ENCODE results near the gene ZBTB47.

ZBTB47 gene

GRCh38 chr3:42675909-42676308 lies 22.4 kb downstream of the ZBTB47 start:
- no peak overlapping the region for H3K4me3 ChIP-seq (ENCODE audit: extremely low read depth, insufficient read depth, low read length, poor library complexity, severe bottlenecking)
- 90 to 100% methylated on average over 1 to 2 of the region's 2 CpGs for WGBS, 2 experiments (ENCODE audit: insufficient coverage in 2 of 2)
- H3K9me3 ChIP-seq (ENCODE audit: control insufficient read depth, low read length) = peaks cover 8% of the 10 kb centered on the region
- H3K36me3 ChIP-seq (ENCODE audit: control insufficient read depth, insufficient read depth, low read length) = no peaks in the 10 kb centered on the region
- H3K27ac ChIP-seq (ENCODE audit: low read depth, low read length, severe bottlenecking) = no peak overlapping the region
- H3K4me1 ChIP-seq (ENCODE audit: control insufficient read depth, insufficient read depth, low read length, poor library complexity, severe bottlenecking) = no peaks in the 10 kb centered on the region

DNA sequence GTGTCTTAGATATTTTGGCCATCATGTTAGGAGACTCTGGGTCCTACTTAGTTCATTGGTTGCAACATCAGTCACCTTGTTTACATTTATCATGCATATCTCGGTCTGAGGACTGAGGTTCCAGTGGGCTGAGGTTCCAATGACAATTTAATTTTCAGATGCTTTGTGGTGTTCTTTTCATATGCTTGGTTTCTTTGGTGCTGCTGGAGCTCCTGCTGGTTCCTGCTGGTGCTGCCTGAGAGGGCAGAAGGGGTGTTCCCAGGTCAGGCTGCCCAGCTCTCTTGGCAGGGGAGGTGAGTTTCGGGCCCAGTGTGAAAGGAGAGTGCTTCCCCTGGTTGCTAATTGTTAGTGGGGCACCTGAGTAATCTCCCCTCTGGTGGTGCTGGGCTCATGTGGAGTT lies 24.9 kb downstream of the ZBTB47 start:
- Histone ChIP-seq H3K27ac (ENCODE audit: low read depth, low read length, severe bottlenecking) (no peak overlapping the region), H3K4me3 (ENCODE audit: extremely low read depth, insufficient read depth, low read length, poor library complexity, severe bottlenecking) (no peak overlapping the region), H3K36me3 (ENCODE audit: control insufficient read depth, insufficient read depth, low read length) (no peaks in the 10 kb centered on the region)

GRCh38 chr3:42680271-42680670 lies 26.8 kb downstream of the ZBTB47 start:
- peaks cover 13% of the 10 kb centered on the region for H3K4me1 ChIP-seq (ENCODE audit: control insufficient read depth, insufficient read depth, low read length, poor library complexity, severe bottlenecking)
- WGBS, 2 experiments (ENCODE audit: insufficient coverage in 2 of 2) = no CpG with 5 or more reads among the region's 1 CpG
- H3K4me3 ChIP-seq (ENCODE audit: extremely low read depth, insufficient read depth, low read length, poor library complexity, severe bottlenecking) = no peak overlapping the region
- H3K36me3 ChIP-seq (ENCODE audit: control insufficient read depth, insufficient read depth, low read length) = no peaks in the 10 kb centered on the region
- H3K27ac ChIP-seq (ENCODE audit: low read depth, low read length, severe bottlenecking) = no peak overlapping the region
- peaks cover 8% of the 10 kb centered on the region for H3K9me3 ChIP-seq (ENCODE audit: control insufficient read depth, low read length)

More for the DNA sequence above, 24.9 kb downstream of the ZBTB47 start:
- H3K4me1 ChIP-seq (ENCODE audit: control insufficient read depth, insufficient read depth, low read length, poor library complexity, severe bottlenecking) = peaks cover 3% of the 10 kb centered on the region
- no CpG with 5 or more reads among the region's 2 CpGs for WGBS, 2 experiments (ENCODE audit: insufficient coverage in 2 of 2)
- H3K9me3 ChIP-seq (ENCODE audit: control insufficient read depth, low read length) = peaks cover 8% of the 10 kb centered on the region

GRCh38 chr3:42680806-42681205 lies 27.3 kb downstream of the ZBTB47 start:
- WGBS, 2 experiments (ENCODE audit: insufficient coverage in 2 of 2) = 82 to 94% methylated on average over 3 to 4 of the region's 4 CpGs
- H3K4me1 ChIP-seq (ENCODE audit: control insufficient read depth, insufficient read depth, low read length, poor library complexity, severe bottlenecking) = peaks cover 13% of the 10 kb centered on the region
- H3K9me3 ChIP-seq (ENCODE audit: control insufficient read depth, low read length) = peaks cover 6% of the 10 kb centered on the region
- no peak overlapping the region for H3K4me3 ChIP-seq (ENCODE audit: extremely low read depth, insufficient read depth, low read length, poor library complexity, severe bottlenecking)
- no peak overlapping the region for H3K27ac ChIP-seq (ENCODE audit: low read depth, low read length, severe bottlenecking)
- H3K36me3 ChIP-seq (ENCODE audit: control insufficient read depth, insufficient read depth, low read length) = no peaks in the 10 kb centered on the region

- Histone ChIP-seq H3K9me3 (ENCODE audit: control insufficient read depth, low read length) (no peaks in the 10 kb centered on the region), H3K27ac (ENCODE audit: low read depth, low read length, severe bottlenecking) (no peak overlapping the region), H3K36me3 (ENCODE audit: control insufficient read depth, insufficient read depth, low read length) (no peaks in the 10 kb centered on the region), H3K4me1 (ENCODE audit: control insufficient read depth, insufficient read depth, low read length, poor library complexity, severe bottlenecking) (peaks cover 13% of the 10 kb centered on the region), H3K4me3 (ENCODE audit: extremely low read depth, insufficient read depth, low read length, poor library complexity, severe bottlenecking) (no peak overlapping the region)
- 81 to 89% methylated on average over 4 to 7 of the region's 10 CpGs for WGBS, 2 experiments (ENCODE audit: insufficient coverage in 2 of 2)
Measured at GRCh38 chr3:42681361-42682038, 28.0 kb downstream of the ZBTB47 start.

- Histone ChIP-seq H3K27ac (ENCODE audit: low read depth, low read length, severe bottlenecking) (no peak overlapping the region), H3K4me3 (ENCODE audit: extremely low read depth, insufficient read depth, low read length, poor library complexity, severe bottlenecking) (no peak overlapping the region)
- 80 to 87% methylated on average over 11 to 12 of the region's 12 CpGs for WGBS, 2 experiments (ENCODE audit: insufficient coverage in 2 of 2)
Measured at GRCh38 chr3:42682301-42683070, 29.0 kb downstream of the ZBTB47 start.

GRCh38 chr3:42683875-42684598 lies 30.5 kb downstream of the ZBTB47 start:
- Histone ChIP-seq H3K4me3 (ENCODE audit: extremely low read depth, insufficient read depth, low read length, poor library complexity, severe bottlenecking) (no peak overlapping the region), H3K4me1 (ENCODE audit: control insufficient read depth, insufficient read depth, low read length, poor library complexity, severe bottlenecking) (peaks cover 13% of the 10 kb centered on the region), H3K9me3 (ENCODE audit: control insufficient read depth, low read length) (no peaks in the 10 kb centered on the region), H3K36me3 (ENCODE audit: control insufficient read depth, insufficient read depth, low read length) (no peaks in the 10 kb centered on the region), H3K27ac (ENCODE audit: low read depth, low read length, severe bottlenecking) (peak overlapping the region; percentile 29)
- 95 to 100% methylated on average over 1 to 3 of the region's 10 CpGs for WGBS, 2 experiments (ENCODE audit: insufficient coverage in 2 of 2)

More at GRCh38 chr3:42682301-42683070, 29.0 kb downstream of the ZBTB47 start:
- H3K9me3 ChIP-seq (ENCODE audit: control insufficient read depth, low read length) = no peaks in the 10 kb centered on the region
- peaks cover 13% of the 10 kb centered on the region for H3K4me1 ChIP-seq (ENCODE audit: control insufficient read depth, insufficient read depth, low read length, poor library complexity, severe bottlenecking)
- no peaks in the 10 kb centered on the region for H3K36me3 ChIP-seq (ENCODE audit: control insufficient read depth, insufficient read depth, low read length)

DNA sequence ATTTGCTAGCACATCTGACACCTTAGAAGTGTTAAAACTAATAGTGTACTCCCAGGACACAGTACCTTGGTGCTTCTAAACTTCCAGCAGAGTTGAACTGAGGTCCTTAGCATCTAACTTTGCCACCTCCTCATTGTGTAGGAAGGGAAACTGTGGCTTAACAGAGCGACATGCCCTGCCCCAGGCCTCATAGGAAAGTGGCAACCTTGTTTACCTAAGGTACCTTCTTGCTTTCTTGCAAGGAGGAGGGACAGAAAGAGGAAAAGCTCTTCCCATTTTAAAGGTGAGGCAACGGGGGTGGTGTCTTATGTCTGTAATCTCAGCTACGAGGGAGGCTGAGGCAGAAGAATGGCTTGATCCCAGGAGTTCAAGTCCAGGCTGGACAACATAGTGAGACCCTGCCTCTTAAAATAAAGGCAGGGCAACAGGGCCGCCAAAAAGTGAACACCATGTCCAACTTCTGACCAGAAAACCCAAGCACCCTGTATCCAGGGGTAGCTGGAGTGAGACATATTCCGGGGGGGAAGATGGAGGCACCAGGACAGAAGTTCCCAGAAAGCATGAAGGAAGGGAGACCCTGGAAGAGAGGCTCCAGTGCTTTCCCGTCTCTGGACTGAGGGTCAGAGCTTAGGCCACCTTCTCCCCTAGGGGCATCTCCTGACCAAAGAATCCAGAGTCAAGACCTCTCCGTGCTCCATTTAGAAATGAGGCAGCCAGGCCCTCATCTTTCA lies 31.3 kb downstream of the ZBTB47 start:
- Histone ChIP-seq H3K27ac (ENCODE audit: low read depth, low read length, severe bottlenecking) (peak overlapping the region; percentile 29), H3K4me3 (ENCODE audit: extremely low read depth, insufficient read depth, low read length, poor library complexity, severe bottlenecking) (no peak overlapping the region), H3K36me3 (ENCODE audit: control insufficient read depth, insufficient read depth, low read length) (no peaks in the 10 kb centered on the region), H3K4me1 (ENCODE audit: control insufficient read depth, insufficient read depth, low read length, poor library complexity, severe bottlenecking) (peaks cover 13% of the 10 kb centered on the region), H3K9me3 (ENCODE audit: control insufficient read depth, low read length) (no peaks in the 10 kb centered on the region)
- WGBS, 2 experiments (ENCODE audit: insufficient coverage in 2 of 2) = 89 to 91% methylated on average over 6 of the region's 7 CpGs

- 91 to 92% methylated on average over 30 to 34 of the region's 34 CpGs for WGBS, 2 experiments (ENCODE audit: insufficient coverage in 2 of 2)
- H3K36me3 ChIP-seq (ENCODE audit: control insufficient read depth, insufficient read depth, low read length) = no peaks in the 10 kb centered on the region
- H3K27ac ChIP-seq (ENCODE audit: low read depth, low read length, severe bottlenecking) = peak within 1 kb of the TSS; percentile 29
- no peak within 1 kb of the TSS for H3K4me3 ChIP-seq (ENCODE audit: extremely low read depth, insufficient read depth, low read length, poor library complexity, severe bottlenecking)
- peaks cover 13% of the 10 kb centered on the region for H3K4me1 ChIP-seq (ENCODE audit: control insufficient read depth, insufficient read depth, low read length, poor library complexity, severe bottlenecking)
- H3K9me3 ChIP-seq (ENCODE audit: control insufficient read depth, low read length) = no peaks in the 10 kb centered on the region
Measured at GRCh38 chr3:42685363-42685881, 31.9 kb downstream of the ZBTB47 start, which contains the start of gene KLHL40. TSS of gene KLHL40 (plus strand) at chr3:42685537. CDS start at chr3:42685619, 82 bp downstream.
